Smooth muscle cell of the brain vasculature (primary cell): ENCODE results near the gene EEF2KMT.

ENCODE experiments used
- DNase-seq: peaks from one replicate; pipeline ENCODE4 v3.0.0-alpha.2; 2012; ENCODE audit warnings: low read depth, low spot score

Gene EEF2KMT

GRCh38 chr16:5041600-5042133 is 55.9 kb downstream of the EEF2KMT start:
- no peak for DNase-seq

GRCh38 chr16:5040451-5040850 is 57.1 kb downstream of the EEF2KMT start:
- DNase-seq = no peak

GRCh38 chr16:5036228-5037156 is 61.1 kb downstream of the EEF2KMT start:
- no peak for DNase-seq

GRCh38 chr16:5035909-5036227 is 61.7 kb downstream of the EEF2KMT start:
- no peak for DNase-seq
